22Rv1 (cell line): Measurements from ENCODE around the gene ATG13.

Source experiments
- ZFX ChIP-seq: fragments of 450-650 bp; IDR thresholded peaks from 2 replicates; pipeline ENCODE4 v1.6.1; 2017; ENCODE audit warnings: antibody characterized with exemption, borderline replicate concordance
- TF ChIP-seq, protein P1 (sequence below): fragments of 450-650 bp; IDR thresholded peaks from 2 replicates; pipeline ENCODE4 v1.5.1; 2017; ENCODE audit warnings: mild to moderate bottlenecking

DNA sequence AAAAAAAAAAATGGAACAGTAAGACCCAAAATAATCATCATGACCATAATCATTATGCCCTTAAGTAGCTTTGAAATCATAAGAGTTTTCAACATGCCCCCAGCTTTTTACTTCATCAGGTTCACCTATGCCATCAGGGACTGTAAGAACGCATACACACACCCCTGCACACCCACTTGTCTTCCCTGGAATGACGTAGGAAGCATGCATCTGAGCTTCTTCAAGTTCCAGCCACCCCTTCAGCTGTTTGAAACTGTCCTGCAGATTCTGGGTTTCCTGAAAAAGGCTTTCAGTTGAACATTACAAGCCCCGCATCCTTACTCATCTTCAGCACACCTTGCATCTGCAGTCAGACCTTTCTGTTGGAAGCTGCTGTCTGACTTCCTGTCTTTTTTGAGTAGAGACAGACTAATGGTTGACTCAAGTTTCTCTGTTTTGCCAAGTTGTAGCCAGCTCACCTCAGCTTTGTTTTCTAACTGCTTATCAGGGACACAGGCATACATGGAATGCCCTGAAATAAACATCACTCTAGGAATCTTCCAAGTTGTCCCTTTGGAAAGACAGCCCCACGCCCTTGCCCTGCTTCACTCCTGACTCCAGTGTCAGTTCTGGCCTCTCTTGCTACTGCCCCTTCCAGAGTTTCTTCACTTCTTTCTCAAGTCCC, 46.1 kb downstream of the ATG13 start:
- TF ChIP-seq, protein P1, sequence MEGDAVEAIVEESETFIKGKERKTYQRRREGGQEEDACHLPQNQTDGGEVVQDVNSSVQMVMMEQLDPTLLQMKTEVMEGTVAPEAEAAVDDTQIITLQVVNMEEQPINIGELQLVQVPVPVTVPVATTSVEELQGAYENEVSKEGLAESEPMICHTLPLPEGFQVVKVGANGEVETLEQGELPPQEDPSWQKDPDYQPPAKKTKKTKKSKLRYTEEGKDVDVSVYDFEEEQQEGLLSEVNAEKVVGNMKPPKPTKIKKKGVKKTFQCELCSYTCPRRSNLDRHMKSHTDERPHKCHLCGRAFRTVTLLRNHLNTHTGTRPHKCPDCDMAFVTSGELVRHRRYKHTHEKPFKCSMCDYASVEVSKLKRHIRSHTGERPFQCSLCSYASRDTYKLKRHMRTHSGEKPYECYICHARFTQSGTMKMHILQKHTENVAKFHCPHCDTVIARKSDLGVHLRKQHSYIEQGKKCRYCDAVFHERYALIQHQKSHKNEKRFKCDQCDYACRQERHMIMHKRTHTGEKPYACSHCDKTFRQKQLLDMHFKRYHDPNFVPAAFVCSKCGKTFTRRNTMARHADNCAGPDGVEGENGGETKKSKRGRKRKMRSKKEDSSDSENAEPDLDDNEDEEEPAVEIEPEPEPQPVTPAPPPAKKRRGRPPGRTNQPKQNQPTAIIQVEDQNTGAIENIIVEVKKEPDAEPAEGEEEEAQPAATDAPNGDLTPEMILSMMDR = no peak
- TF ChIP-seq ZFX = no peak
